Mesendoderm (in vitro differentiated cells): ENCODE measurements around the gene DNAJC11.

Experiments
- DNase-seq: peaks from one replicate; pipeline ENCODE4 v3.0.0; 2013
- H2AK5ac ChIP-seq: 2 replicates; pipeline ENCODE4 v1.6.1; 2013; ENCODE audit warnings: low read length, inconsistent platforms
- H2BK120ac ChIP-seq: 2 replicates; pipeline ENCODE4 v1.6.1; 2013; ENCODE audit warnings: low read depth, mild to moderate bottlenecking, low read length, moderate library complexity, mixed read lengths
- H2BK15ac ChIP-seq: replicated peaks from 2 replicates; pipeline ENCODE4 v1.6.1; 2013; ENCODE audit warnings: low read depth, mild to moderate bottlenecking, moderate library complexity
- H2BK5ac ChIP-seq: 2 replicates; pipeline ENCODE4 v1.6.1; 2013; ENCODE audit warnings: low read length, inconsistent platforms
- H3K18ac ChIP-seq: 2 replicates; pipeline ENCODE4 v1.6.1; 2013; ENCODE audit warnings: mild to moderate bottlenecking, low read length, mixed read lengths
- H3K23ac ChIP-seq: one replicate; pipeline ENCODE4 v1.6.1; 2013; ENCODE audit warnings: low read length
- H3K27ac ChIP-seq: 2 replicates; pipeline ENCODE4 v1.5.1; 2013; ENCODE audit warnings: low read depth, mild to moderate bottlenecking, inconsistent platforms, low read length, moderate library complexity
- H3K27me3 ChIP-seq: 2 replicates; pipeline ENCODE4 v1.6.1; 2013; ENCODE audit warnings: low read length, control low read depth, mild to moderate bottlenecking, inconsistent platforms; ENCODE audit not compliant: insufficient read depth, poor library complexity
- H3K36me3 ChIP-seq: 2 replicates; pipeline ENCODE4 v1.6.1; 2013; ENCODE audit warnings: low read length, inconsistent platforms; ENCODE audit not compliant: control insufficient read depth, insufficient read depth
- H3K4ac ChIP-seq: one replicate; pipeline ENCODE4 v1.6.1; 2013; ENCODE audit warnings: low read depth, mild to moderate bottlenecking, low read length, moderate library complexity
- H3K4me1 ChIP-seq: 2 replicates; pipeline ENCODE4 v1.6.1; 2013; ENCODE audit warnings: low read depth, low read length, inconsistent platforms; ENCODE audit not compliant: control insufficient read depth
- H3K4me2 ChIP-seq: 2 replicates; pipeline ENCODE4 v1.6.1; 2013; ENCODE audit warnings: low read length
- H3K4me3 ChIP-seq: 2 replicates; pipeline ENCODE4 v1.5.1; 2013; ENCODE audit warnings: mild to moderate bottlenecking, low read length
- H3K56ac ChIP-seq: one replicate; pipeline ENCODE4 v1.6.1; 2013; ENCODE audit warnings: low read length
- H3K79me1 ChIP-seq: 2 replicates; pipeline ENCODE4 v1.6.1; 2013; ENCODE audit warnings: low read length, inconsistent platforms
- H3K79me2 ChIP-seq: 2 replicates; pipeline ENCODE4 v1.6.1; 2013; ENCODE audit warnings: mild to moderate bottlenecking, low read length; ENCODE audit not compliant: control insufficient read depth, insufficient read depth
- H3K9ac ChIP-seq: 2 replicates; pipeline ENCODE4 v1.6.1; 2013; ENCODE audit warnings: low read length, inconsistent platforms
- H4K5ac ChIP-seq: one replicate; pipeline ENCODE4 v1.6.1; 2013; ENCODE audit warnings: low read length
- H4K8ac ChIP-seq: one replicate; pipeline ENCODE4 v1.6.1; 2013; ENCODE audit warnings: low read depth, mild to moderate bottlenecking, control low read depth, low read length, moderate library complexity
- WGBS: extraction: QIAGEN DNeasy Blood & Tissue Kit; methylation state at CpG from one replicate; pipeline ENCODE4 v1.1.7; 2013; ENCODE audit warnings: low lambda C conversion rate, missing lambda C conversion rate; ENCODE audit not compliant: insufficient coverage; ENCODE audit errors: extremely low coverage; 5-methylcytosine and 5-hydroxymethylcytosine counted together

DNAJC11 gene

DNA sequence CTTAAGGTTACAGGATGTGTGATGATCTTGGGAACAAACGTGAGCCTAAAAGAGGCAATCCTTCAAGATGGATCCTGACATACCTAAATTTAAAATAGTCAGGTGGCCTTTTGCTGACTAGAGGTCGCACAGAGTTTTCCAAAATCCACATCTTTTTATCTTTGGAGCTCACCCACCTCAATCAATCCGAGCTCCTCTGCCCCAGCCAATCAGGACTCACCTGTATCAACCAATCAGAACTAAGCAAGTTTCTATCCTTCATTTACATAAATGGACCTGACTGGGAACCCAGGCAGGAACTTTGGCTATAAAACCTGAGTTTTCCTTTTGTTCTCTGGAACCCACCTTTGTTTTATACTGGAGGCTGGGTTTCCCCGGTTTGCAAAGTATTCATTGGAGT, 16.2 kb downstream of the DNAJC11 start:
- Histone ChIP-seq H3K9ac (no peak overlapping the region), H3K18ac (no peak overlapping the region), H3K4ac (no peak overlapping the region), H4K5ac (no peak overlapping the region), H3K56ac (no peak overlapping the region), H3K4me3 (no peak overlapping the region), H2AK5ac (no peak overlapping the region), H2BK5ac (no peak overlapping the region), H3K27ac (no peak overlapping the region), H3K27me3 (no peaks in the 10 kb centered on the region), H3K79me1 (peaks cover 35% of the 10 kb centered on the region), H3K4me2 (no peak overlapping the region), H2BK15ac (no peak overlapping the region), H3K23ac (no peak overlapping the region), H4K8ac (no peak overlapping the region), H2BK120ac (no peak overlapping the region), H3K36me3 (peaks cover 3% of the 10 kb centered on the region), H3K79me2 (peaks cover 31% of the 10 kb centered on the region), H3K4me1 (no peaks in the 10 kb centered on the region)
- DNase-seq, result no peak
- WGBS, result no CpG with 5 or more reads among the region's 4 CpGs

DNA sequence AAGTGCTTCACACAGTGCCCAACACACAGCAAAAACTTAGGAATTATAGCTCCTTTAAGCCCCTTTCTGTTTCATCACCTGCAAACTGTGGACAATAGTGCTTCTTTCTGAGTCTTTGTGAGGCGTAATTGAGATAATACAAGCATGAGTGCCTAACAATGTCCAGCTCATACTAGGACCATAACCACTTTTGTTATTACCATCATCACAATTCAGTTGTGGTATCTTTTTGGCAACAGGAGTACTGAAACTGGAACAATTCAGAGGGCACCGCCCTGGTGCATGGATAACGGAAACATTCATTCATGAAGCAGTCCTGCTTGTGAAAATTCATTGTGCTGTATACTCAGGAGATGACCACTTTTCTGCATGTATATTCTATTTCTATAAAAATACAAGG, 18.2 kb downstream of the DNAJC11 start:
- Histone ChIP-seq H3K79me2 (peaks cover 17% of the 10 kb centered on the region), H2AK5ac (no peak overlapping the region), H3K36me3 (peaks cover 3% of the 10 kb centered on the region), H3K27me3 (no peaks in the 10 kb centered on the region), H3K18ac (no peak overlapping the region), H2BK15ac (no peak overlapping the region), H3K27ac (no peak overlapping the region), H3K23ac (no peak overlapping the region), H3K79me1 (peaks cover 26% of the 10 kb centered on the region), H3K9ac (no peak overlapping the region), H2BK120ac (no peak overlapping the region), H4K5ac (no peak overlapping the region), H4K8ac (no peak overlapping the region), H3K56ac (no peak overlapping the region), H2BK5ac (no peak overlapping the region), H3K4me1 (no peaks in the 10 kb centered on the region), H3K4ac (no peak overlapping the region), H3K4me2 (no peak overlapping the region), H3K4me3 (no peak overlapping the region)
- WGBS, result no CpG with 5 or more reads among the region's 3 CpGs
- no peak for DNase-seq

DNA sequence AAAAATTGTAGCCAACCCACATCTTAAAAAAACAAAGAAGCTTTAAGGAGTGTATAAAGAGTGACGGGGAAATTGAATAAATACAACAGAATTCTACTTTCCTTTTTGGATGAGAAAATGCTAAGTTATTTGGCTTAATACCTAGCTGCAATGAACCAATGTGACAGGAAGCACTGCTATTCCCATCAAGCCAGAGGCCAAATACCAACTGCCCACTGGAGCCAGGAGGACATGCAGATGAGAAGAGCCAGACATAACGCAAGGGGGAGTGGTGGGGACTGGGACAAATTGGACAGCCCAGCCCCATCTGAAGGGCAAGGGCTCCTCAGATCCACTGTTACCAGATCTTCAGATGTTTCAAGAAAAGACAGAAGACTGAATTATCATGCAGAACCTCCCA, 25.7 kb downstream of the DNAJC11 start:
- Histone ChIP-seq H3K79me1 (peaks cover 5% of the 10 kb centered on the region), H2BK5ac (no peak overlapping the region), H3K4me3 (no peak overlapping the region), H3K27ac (no peak overlapping the region), H3K4me1 (no peaks in the 10 kb centered on the region), H3K4ac (no peak overlapping the region), H3K79me2 (no peaks in the 10 kb centered on the region), H4K8ac (no peak overlapping the region), H3K23ac (no peak overlapping the region), H2AK5ac (no peak overlapping the region), H2BK120ac (no peak overlapping the region), H4K5ac (no peak overlapping the region), H3K56ac (no peak overlapping the region), H3K9ac (no peak overlapping the region), H3K4me2 (no peak overlapping the region), H3K36me3 (peaks cover 5% of the 10 kb centered on the region), H3K18ac (no peak overlapping the region), H2BK15ac (no peak overlapping the region), H3K27me3 (no peaks in the 10 kb centered on the region)
- no CpG with 5 or more reads among the region's 2 CpGs for WGBS
- no peak for DNase-seq

DNA sequence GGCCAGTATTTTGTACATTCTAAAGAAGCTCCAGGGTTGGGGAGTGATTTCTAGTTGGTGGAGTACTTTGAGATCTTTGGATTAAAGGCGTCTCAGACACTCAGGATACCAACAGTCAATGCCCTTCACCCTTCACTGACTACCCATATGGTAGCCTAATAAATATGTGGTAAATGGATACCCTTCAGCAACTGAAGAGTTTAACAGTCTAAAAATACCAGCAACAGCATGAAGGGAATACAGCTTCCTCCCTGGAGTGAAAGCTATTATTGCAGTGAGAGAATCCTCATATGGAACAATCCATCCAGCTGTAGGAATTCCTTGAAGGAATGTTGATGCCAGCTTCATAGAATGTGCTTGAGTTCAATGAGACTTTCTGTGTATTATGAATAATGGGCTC, 26.8 kb downstream of the DNAJC11 start:
- WGBS, result no CpG with 5 or more reads among the region's 1 CpG

DNA sequence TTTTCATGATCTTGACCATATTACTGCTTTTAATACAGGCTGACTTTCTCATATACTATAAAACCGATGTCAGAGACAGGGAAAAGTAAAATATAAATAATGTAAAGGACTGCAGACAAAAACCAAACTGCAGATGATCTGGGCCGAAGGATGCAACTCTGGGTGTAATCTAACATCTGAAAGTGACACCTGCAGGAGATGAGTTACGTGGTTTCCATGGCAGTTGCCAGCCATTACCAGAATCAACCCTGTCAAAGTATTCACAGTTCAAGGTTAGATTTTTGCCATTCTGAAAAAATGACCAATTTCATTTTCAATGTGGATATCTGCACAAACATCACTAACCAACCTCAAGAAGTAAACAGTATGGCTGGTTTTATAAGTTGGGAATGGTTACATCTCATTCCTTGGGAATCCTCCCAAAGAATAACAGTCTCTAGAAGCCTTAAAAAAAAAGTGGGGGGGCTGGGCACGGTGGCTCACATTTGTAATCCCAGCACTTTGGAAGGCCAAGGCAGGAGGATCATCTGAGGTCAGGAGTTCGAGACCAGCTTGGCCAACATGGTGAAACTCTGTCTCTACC, 27.7 kb downstream of the DNAJC11 start:
- Histone ChIP-seq H3K36me3 (peaks cover 5% of the 10 kb centered on the region), H3K23ac (no peak overlapping the region), H3K56ac (no peak overlapping the region)

More for the DNA sequence above, 26.8 kb downstream of the DNAJC11 start:
- no peak overlapping the region for H3K27ac ChIP-seq
- no peak overlapping the region for H3K23ac ChIP-seq
- H3K4me1 ChIP-seq, result no peaks in the 10 kb centered on the region
- H3K79me2 ChIP-seq, result no peaks in the 10 kb centered on the region
- H4K8ac ChIP-seq, result no peak overlapping the region
- no peak overlapping the region for H2AK5ac ChIP-seq
- H3K27me3 ChIP-seq, result no peaks in the 10 kb centered on the region
- H2BK15ac ChIP-seq, result no peak overlapping the region
- no peak overlapping the region for H3K9ac ChIP-seq
- H2BK120ac ChIP-seq, result no peak overlapping the region
- no peak overlapping the region for H3K4me3 ChIP-seq
- peaks cover 2% of the 10 kb centered on the region for H3K79me1 ChIP-seq
- H2BK5ac ChIP-seq, result no peak overlapping the region
- H3K56ac ChIP-seq, result no peak overlapping the region
- no peak overlapping the region for H3K18ac ChIP-seq
- H3K4me2 ChIP-seq, result no peak overlapping the region
- no peak overlapping the region for H3K4ac ChIP-seq
- DNase-seq, result no peak
- no peak overlapping the region for H4K5ac ChIP-seq
- peaks cover 3% of the 10 kb centered on the region for H3K36me3 ChIP-seq

DNA sequence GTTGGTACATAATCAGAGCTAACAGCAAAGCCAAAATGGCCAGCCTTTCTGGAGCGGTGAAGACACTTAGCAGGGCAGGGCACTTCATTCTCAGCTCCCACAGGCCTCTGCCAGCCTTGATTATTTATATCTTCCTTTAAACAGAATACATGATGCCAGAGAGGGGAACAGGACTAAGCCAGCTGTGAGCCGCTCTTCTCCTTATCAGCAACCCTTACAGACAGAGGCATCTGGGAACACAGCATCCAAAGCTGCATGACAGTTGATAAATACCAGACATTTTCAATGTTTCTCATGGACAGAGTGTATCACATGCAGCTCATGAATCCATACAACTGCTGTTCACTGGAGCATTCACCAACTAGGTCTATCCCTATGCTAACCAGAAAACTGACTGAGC, 29.1 kb downstream of the DNAJC11 start:
- H3K79me2 ChIP-seq, result no peaks in the 10 kb centered on the region
- H3K4me3 ChIP-seq, result no peak overlapping the region
- DNase-seq, result no peak
- no peak overlapping the region for H3K27ac ChIP-seq
- H3K56ac ChIP-seq, result no peak overlapping the region
- H3K9ac ChIP-seq, result no peak overlapping the region
- no peak overlapping the region for H2BK15ac ChIP-seq
- no peak overlapping the region for H2BK120ac ChIP-seq
- no peak overlapping the region for H4K8ac ChIP-seq
- no peak overlapping the region for H3K4me2 ChIP-seq
- H2AK5ac ChIP-seq, result no peak overlapping the region
- peaks cover 3% of the 10 kb centered on the region for H3K79me1 ChIP-seq
- no CpG with 5 or more reads among the region's 2 CpGs for WGBS
- H3K18ac ChIP-seq, result no peak overlapping the region
- no peak overlapping the region for H2BK5ac ChIP-seq
- H3K23ac ChIP-seq, result no peak overlapping the region
- H3K4me1 ChIP-seq, result no peaks in the 10 kb centered on the region
- peaks cover 4% of the 10 kb centered on the region for H3K36me3 ChIP-seq
- H3K4ac ChIP-seq, result no peak overlapping the region
- H4K5ac ChIP-seq, result no peak overlapping the region
- H3K27me3 ChIP-seq, result no peaks in the 10 kb centered on the region

More for the DNA sequence above, 27.7 kb downstream of the DNAJC11 start:
- H3K79me2 ChIP-seq, result no peaks in the 10 kb centered on the region
- no peak overlapping the region for H3K4me2 ChIP-seq
- H3K79me1 ChIP-seq, result peaks cover 3% of the 10 kb centered on the region
- no CpG with 5 or more reads among the region's 5 CpGs for WGBS
- H4K8ac ChIP-seq, result no peak overlapping the region
- H2BK120ac ChIP-seq, result no peak overlapping the region
- H3K4ac ChIP-seq, result no peak overlapping the region
- no peak overlapping the region for H2AK5ac ChIP-seq
- no peak overlapping the region for H3K27ac ChIP-seq
- H3K4me1 ChIP-seq, result no peaks in the 10 kb centered on the region
- H2BK15ac ChIP-seq, result no peak overlapping the region
- no peak overlapping the region for H4K5ac ChIP-seq
- H3K9ac ChIP-seq, result no peak overlapping the region
- no peak overlapping the region for H3K18ac ChIP-seq
- H3K27me3 ChIP-seq, result no peaks in the 10 kb centered on the region
- no peak for DNase-seq
- H2BK5ac ChIP-seq, result no peak overlapping the region
- no peak overlapping the region for H3K4me3 ChIP-seq
